Astrocyte of the spinal cord (primary cell): ENCODE results near the gene ATP9A.

ENCODE experiments used
- DNase-seq: peaks from one replicate; pipeline ENCODE4 v3.0.0; 2011; ENCODE audit warnings: low read depth, low spot score
- H3K4me3 ChIP-seq: 2 replicates; pipeline ENCODE4 v1.5.1; 2011; ENCODE audit warnings: low read depth, mild to moderate bottlenecking, low read length, moderate library complexity
- in situ Hi-C: cut with HindIII; loops from 2 replicates; pipeline ENCODE4 v1.10.0; 2017; ENCODE audit warnings: low sequenced_read_pairs
- TF ChIP-seq, protein P1 (sequence below): IDR thresholded peaks from 2 replicates; pipeline ENCODE4 v1.5.1; 2012; ENCODE audit warnings: low read depth, mild to moderate bottlenecking, low read length, inconsistent platforms

ATP9A gene

DNA sequence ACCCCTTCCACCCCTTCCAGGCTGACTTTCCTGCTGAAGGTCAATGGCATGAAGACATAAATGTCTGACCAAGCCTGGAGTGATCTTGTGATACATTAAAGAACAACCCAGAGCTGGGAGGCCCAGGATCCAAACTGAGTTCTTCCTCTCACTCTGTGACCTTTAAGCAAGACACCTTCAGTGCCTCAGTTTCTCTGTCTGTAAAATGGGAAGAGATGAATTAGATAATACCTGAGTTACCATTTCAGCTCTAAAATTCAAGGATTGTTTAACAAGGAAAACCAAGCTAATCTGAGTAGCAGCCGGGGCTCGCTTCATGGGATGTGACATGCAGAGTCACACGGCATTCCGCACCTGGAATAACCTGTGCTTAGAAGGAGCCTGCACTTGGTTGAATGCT is 218.7 kb downstream of the ATP9A start:
- TF ChIP-seq, protein P1, sequence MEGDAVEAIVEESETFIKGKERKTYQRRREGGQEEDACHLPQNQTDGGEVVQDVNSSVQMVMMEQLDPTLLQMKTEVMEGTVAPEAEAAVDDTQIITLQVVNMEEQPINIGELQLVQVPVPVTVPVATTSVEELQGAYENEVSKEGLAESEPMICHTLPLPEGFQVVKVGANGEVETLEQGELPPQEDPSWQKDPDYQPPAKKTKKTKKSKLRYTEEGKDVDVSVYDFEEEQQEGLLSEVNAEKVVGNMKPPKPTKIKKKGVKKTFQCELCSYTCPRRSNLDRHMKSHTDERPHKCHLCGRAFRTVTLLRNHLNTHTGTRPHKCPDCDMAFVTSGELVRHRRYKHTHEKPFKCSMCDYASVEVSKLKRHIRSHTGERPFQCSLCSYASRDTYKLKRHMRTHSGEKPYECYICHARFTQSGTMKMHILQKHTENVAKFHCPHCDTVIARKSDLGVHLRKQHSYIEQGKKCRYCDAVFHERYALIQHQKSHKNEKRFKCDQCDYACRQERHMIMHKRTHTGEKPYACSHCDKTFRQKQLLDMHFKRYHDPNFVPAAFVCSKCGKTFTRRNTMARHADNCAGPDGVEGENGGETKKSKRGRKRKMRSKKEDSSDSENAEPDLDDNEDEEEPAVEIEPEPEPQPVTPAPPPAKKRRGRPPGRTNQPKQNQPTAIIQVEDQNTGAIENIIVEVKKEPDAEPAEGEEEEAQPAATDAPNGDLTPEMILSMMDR = no peak
- DNase-seq = no peak
- in situ Hi-C loops = no loop called here
- H3K4me3 ChIP-seq = no peak overlapping the region

GRCh38 chr20:51547951-51548350 is 220.2 kb downstream of the ATP9A start:
- TF ChIP-seq, protein P1 = no peak
- in situ Hi-C loops = no loop called here
- DNase-seq = no peak

More at GRCh38 chr20:51547951-51548350, 220.2 kb downstream of the ATP9A start:
- H3K4me3 ChIP-seq = no peak overlapping the region
